Heart right ventricle (tissue), 16 donors: ENCODE data around the gene ISCU. TPM values are rescaled to one million over a fixed set of nuclear protein-coding genes. Genes with fewer than 3 reads are reported as not detected.

ENCODE experiments used
- ATAC-seq, 8 donors: fragments of 200-7000 bp; cut with Tn5 transposase; one replicate each; pipeline ENCODE4 v1.9.1; 2020; ENCODE audit warnings: mild to moderate bottlenecking in 8 of 8, moderate library complexity in 8 of 8, moderate number of reproducible peaks in 1 of 8
- DNase-seq, 2 donors: peaks; one replicate each; pipeline ENCODE4 v3.0.0-alpha.2; 2020
- H3K27ac ChIP-seq, 10 donors: fragments of 200-600 bp; sonication (generic) in 2 of 10; one replicate each; pipeline versions ENCODE4 v1.5.0 to v1.8.0; 2020 to 2022; ENCODE audit warnings: mild to moderate bottlenecking in 3 of 10
- H3K27me3 ChIP-seq, 7 donors: fragments of 200-600 bp; one replicate each; pipeline ENCODE4 v1.8.0; 2021 to 2022; ENCODE audit warnings: mild to moderate bottlenecking in 2 of 7
- H3K36me3 ChIP-seq, 9 donors: fragments of 200-600 bp; sonication (generic) in 1 of 9; one replicate each; pipeline versions ENCODE4 v1.5.0 to v1.8.0; 2020 to 2022; ENCODE audit warnings: mild to moderate bottlenecking in 2 of 9
- H3K4me1 ChIP-seq, 9 donors: fragments of 200-600 bp; sonication (generic) in 1 of 9; one replicate each; pipeline versions ENCODE4 v1.5.0 to v1.8.0; 2020 to 2022; ENCODE audit warnings: mild to moderate bottlenecking in 4 of 9
- H3K4me3 ChIP-seq, 10 donors: fragments of 200-600 bp; sonication (generic) in 2 of 10; one replicate each; pipeline versions ENCODE4 v1.5.0 to v1.8.0; 2020 to 2022; ENCODE audit warnings: mild to moderate bottlenecking in 7 of 10, moderate library complexity in 2 of 10
- H3K9me3 ChIP-seq, 11 donors: fragments of 200-600 bp in 10 of 11; sonication (generic) in 2 of 11; one replicate each; pipeline versions ENCODE4 v1.5.0 to v1.8.0; 2013 to 2022; ENCODE audit warnings: mild to moderate bottlenecking in 2 of 11, control low read depth in 1 of 11, moderate library complexity in 1 of 11
- WGBS, 2 donors: extraction: QIAGEN DNeasy Blood & Tissue Kit; methylation state at CpG; one replicate each; pipeline ENCODE4 v1.1.7; 2013; ENCODE audit warnings: inconsistent platforms in 1 of 2; 5-methylcytosine and 5-hydroxymethylcytosine counted together
- intact Hi-C, 10 donors: fragments of 100-400 bp; cut with DNase I; formaldehyde crosslinking; loops; one replicate each; pipeline versions ENCODE4 v1.11.1 to v1.14.2; 2022
- polyA plus RNA-seq, 2 donors: library from polyadenylated mRNA; stranded (reverse); fragments of 200-250 nt; gene quantifications; one replicate each; pipeline ENCODE4 v1.2.3, GENCODE V29; 2013
- total RNA-seq, 10 donors: library from RNA; stranded (reverse); fragmentation: NEBNext Ultra II Directional in 3 of 10; extraction: Animal tissue kit (Norgen Biotek cat#: 25700) in 3 of 10; gene quantifications; one replicate each; pipeline versions ENCODE4 v1.2.1 to v1.2.4, GENCODE V29; 2021 to 2023
- TF ChIP-seq, protein P1 (sequence below), 9 donors: fragments of 200-600 bp; sonication (generic) in 2 of 9; IDR thresholded peaks; one replicate each; pipeline versions ENCODE4 v1.5.0 to v1.8.0; 2021 to 2022; ENCODE audit warnings: antibody characterized with exemption in 9 of 9, mild to moderate bottlenecking in 5 of 9, moderate library complexity in 1 of 9
- donor health status: Arrhythmogenic right ventricular cardiomyopathy.
- donor health status: ischemic (EF 13 %, LVEDD 7.1; RV severe dilation, severe dysfunction).
- donor health status: healthy with polysubstance abuse.
- donor health status: DM: no; HTN: yes; CAD: no.
- donor health status: DM: no; HTN: no; CAD: no.
- donor health status: ischemic (EF 25% LVEDD 6.9; RV normal size, moderate dysfunction).
- donor health status: ischemic (EF 25% LVEDD 5.7; RV mildly dilated, moderate dysfunction).
- donor health status: healthy.
- donor health status: DM: yes; HTN: yes; CAD: no.
- donor health status: Ischemic cardiomyopathy.
- donor health status: ischemic (EF 35%, LVEDD 5.7; RV mildly dilated, moderate dysfunction).
- donor health status: nonischemic (EF 11% LVEDD 7.7; RV severe dilation, severe dysfunction).
- donor health status: DM: yes; HTN: yes; CAD: no.
- donor health status: PGD.
- donor health status: ischemic (EF 29% LVEDD 5.4; RV normal size, mild dysfunction).
- donor health status: nonischemic (EF 23%, LVEDD 6.1; RV moderate dilation, normal function).

The ISCU gene
- total and polyA plus RNA-seq, 12 donors = 164 to 630 (median 516) TPM

DNA sequence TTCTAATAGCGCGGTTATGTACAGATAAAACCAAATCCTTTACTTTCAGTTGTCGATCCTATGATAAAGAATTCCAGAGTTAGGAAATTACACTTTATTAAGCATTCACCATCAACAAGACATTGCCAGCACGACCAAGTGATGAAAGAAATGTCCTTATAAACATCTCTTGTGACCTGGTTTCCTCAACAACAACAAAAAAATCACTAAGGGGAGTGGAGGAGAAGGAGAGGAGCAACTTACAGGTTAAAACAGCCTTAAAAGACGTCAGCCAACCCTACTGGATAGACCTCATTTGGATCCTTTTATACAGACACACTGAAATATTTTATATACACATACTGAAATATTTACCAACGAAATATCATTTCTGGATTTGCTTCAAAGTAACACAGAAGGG is 24.2 kb upstream of the ISCU start:
- TF ChIP-seq, protein P1, sequence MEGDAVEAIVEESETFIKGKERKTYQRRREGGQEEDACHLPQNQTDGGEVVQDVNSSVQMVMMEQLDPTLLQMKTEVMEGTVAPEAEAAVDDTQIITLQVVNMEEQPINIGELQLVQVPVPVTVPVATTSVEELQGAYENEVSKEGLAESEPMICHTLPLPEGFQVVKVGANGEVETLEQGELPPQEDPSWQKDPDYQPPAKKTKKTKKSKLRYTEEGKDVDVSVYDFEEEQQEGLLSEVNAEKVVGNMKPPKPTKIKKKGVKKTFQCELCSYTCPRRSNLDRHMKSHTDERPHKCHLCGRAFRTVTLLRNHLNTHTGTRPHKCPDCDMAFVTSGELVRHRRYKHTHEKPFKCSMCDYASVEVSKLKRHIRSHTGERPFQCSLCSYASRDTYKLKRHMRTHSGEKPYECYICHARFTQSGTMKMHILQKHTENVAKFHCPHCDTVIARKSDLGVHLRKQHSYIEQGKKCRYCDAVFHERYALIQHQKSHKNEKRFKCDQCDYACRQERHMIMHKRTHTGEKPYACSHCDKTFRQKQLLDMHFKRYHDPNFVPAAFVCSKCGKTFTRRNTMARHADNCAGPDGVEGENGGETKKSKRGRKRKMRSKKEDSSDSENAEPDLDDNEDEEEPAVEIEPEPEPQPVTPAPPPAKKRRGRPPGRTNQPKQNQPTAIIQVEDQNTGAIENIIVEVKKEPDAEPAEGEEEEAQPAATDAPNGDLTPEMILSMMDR (IDR thresholded peaks at IDR 0.05) = no peak
- H3K36me3 ChIP-seq = peaks cover 0 to 99% (median 39%) of the 10 kb centered on the region in 9 donors
- no peak for ATAC-seq
- no peak for DNase-seq
- 68 to 77% methylated on average over 6 of the region's 6 CpGs for WGBS, 2 donors
- no peak overlapping the region for H3K27ac ChIP-seq
- no peaks in the 10 kb centered on the region for H3K27me3 ChIP-seq
- intact Hi-C loops = no loop called here
- H3K9me3 ChIP-seq = no peaks in the 10 kb centered on the region
- H3K4me1 ChIP-seq = peaks cover 0 to 16% (median 0%) of the 10 kb centered on the region in 9 donors
- no peak overlapping the region for H3K4me3 ChIP-seq

DNA sequence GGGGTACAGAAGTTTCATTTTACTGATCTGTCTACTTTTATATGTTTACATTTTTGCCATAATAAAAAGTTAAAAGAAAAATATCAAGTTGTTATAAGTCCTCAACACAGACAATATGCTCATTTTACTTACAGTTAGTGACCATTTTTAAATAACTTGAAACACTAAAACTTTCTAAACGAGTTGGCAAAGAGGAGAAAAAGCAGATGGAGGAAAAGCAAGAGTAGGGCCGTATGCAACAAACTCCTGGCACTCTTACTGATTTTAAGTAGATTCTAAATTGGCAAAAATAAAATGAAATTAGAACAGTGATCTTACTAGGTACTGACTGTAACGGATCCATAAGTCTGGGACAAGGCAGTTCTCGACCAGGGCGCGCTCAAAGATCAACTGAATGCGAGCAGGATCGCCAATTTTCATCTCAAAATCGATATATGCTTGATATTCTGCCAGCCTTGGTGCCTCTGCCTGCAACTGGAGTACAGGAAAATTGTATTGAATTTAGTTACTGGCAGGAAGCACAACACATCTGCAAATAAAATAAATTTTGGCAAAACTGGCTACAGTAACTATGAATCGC is 23.7 kb upstream of the ISCU start:
- no peaks in the 10 kb centered on the region for H3K9me3 ChIP-seq
- TF ChIP-seq, protein P1 (IDR thresholded peaks at IDR 0.05) = no peak
- H3K27ac ChIP-seq = no peak overlapping the region
- DNase-seq (no peak), ATAC-seq (no peak)
- 92 to 94% methylated on average over 10 of the region's 10 CpGs for WGBS, 2 donors
- H3K4me3 ChIP-seq = no peak overlapping the region
- H3K36me3 ChIP-seq = peaks cover 0 to 99% (median 40%) of the 10 kb centered on the region in 9 donors
- H3K27me3 ChIP-seq = no peaks in the 10 kb centered on the region
- peaks cover 0 to 16% (median 0%) of the 10 kb centered on the region in 9 donors for H3K4me1 ChIP-seq
- intact Hi-C loops = no loop called here

DNA sequence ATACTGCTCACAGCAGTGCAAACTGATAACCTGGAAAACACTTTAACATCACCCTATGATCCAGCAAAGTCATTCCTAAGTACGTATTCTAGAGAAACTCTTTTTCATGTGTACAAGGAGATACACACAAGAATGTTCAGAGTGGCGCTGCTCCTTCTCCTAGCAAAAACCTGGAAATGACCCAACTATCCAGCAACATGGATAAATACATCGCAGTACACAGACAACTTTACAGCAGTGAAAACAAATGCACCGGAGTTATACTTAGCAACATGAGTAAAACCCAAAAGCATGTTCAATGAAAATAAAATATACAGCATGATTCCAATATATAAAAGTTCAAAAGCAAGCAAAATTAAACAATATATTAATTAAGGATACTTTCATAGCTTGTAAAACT is 20.1 kb upstream of the ISCU start:
- TF ChIP-seq, protein P1 (IDR thresholded peaks at IDR 0.05) = no peak
- WGBS, 2 donors = 63 to 69% methylated on average over 4 of the region's 4 CpGs
- DNase-seq (no peak), ATAC-seq (peak in 3 of 8 donors; percentile 24 to 68 (median 44))
- intact Hi-C loops = no loop called here
- Histone ChIP-seq H3K4me3 (no peak overlapping the region), H3K36me3 (peaks cover 0 to 99% (median 44%) of the 10 kb centered on the region in 9 donors), H3K27ac (peak overlapping the region in 2 of 10 donors; percentile 2 to 41), H3K4me1 (peaks cover 0 to 18% (median 9%) of the 10 kb centered on the region in 9 donors), H3K9me3 (no peaks in the 10 kb centered on the region), H3K27me3 (no peaks in the 10 kb centered on the region)

DNA sequence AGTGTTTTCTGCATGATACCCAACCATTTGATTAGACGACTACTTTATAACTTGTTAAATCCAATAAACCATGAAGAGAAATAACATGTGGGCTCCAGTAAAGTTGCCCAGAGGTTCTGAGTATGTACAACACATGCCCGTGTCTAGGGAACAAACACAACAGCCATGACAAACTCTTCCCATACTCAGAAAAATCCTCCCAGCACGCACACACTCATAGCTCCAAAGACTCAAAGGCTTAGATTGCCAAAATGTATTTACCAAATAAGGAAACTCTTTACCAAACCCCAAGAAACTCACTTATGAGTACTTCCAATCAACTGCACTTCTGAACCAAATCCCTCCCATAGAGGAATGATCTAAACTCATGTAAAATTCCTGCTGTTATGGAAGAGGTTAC is 18.7 kb upstream of the ISCU start:
- Histone ChIP-seq H3K4me3 (no peak overlapping the region), H3K4me1 (peaks cover 0 to 31% (median 21%) of the 10 kb centered on the region in 9 donors), H3K36me3 (peaks cover 0 to 99% (median 45%) of the 10 kb centered on the region in 9 donors), H3K9me3 (no peaks in the 10 kb centered on the region), H3K27ac (no peak overlapping the region), H3K27me3 (no peaks in the 10 kb centered on the region)
- DNase-seq = no peak
- WGBS, 2 donors = 93 to 95% methylated on average over 3 of the region's 3 CpGs
- TF ChIP-seq, protein P1 (IDR thresholded peaks at IDR 0.05) = no peak
- intact Hi-C loops = no loop called here
- ATAC-seq = no peak
